Osteoblast (primary cell): ENCODE results near the gene DIAPH3. TPM values are rescaled to one million over a fixed set of nuclear protein-coding genes. Genes with fewer than 3 reads are reported as not detected.

Experiments
- DNase-seq: peaks from one replicate; pipeline ENCODE4 v3.0.0; 2011; ENCODE audit warnings: low spot score, mixed read lengths; ENCODE audit not compliant: insufficient read length; ENCODE audit errors: missing footprints
- H2AFZ ChIP-seq: 2 replicates; pipeline ENCODE4 v1.6.0; 2011; ENCODE audit warnings: mild to moderate bottlenecking, low read length
- H3K27ac ChIP-seq: 2 replicates; pipeline ENCODE4 v1.5.1; 2011; ENCODE audit warnings: mild to moderate bottlenecking, low read depth, low read length, moderate library complexity
- H3K27me3 ChIP-seq: 2 replicates; pipeline ENCODE4 v1.6.0; 2012; ENCODE audit warnings: mild to moderate bottlenecking, control low read depth, inconsistent platforms, low read length, moderate library complexity; ENCODE audit not compliant: insufficient read depth
- H3K36me3 ChIP-seq: 2 replicates; pipeline ENCODE4 v1.5.1; 2011; ENCODE audit warnings: mild to moderate bottlenecking, low read length, control low read depth, moderate library complexity; ENCODE audit not compliant: insufficient read depth
- H3K4me1 ChIP-seq: 2 replicates; pipeline ENCODE4 v1.5.1; 2011; ENCODE audit warnings: mild to moderate bottlenecking, low read length, control low read depth, moderate library complexity; ENCODE audit not compliant: insufficient read depth
- H3K4me2 ChIP-seq: 2 replicates; pipeline ENCODE4 v1.6.0; 2011; ENCODE audit warnings: mild to moderate bottlenecking, low read length; ENCODE audit not compliant: insufficient read depth
- H3K4me3 ChIP-seq: fragments of 200-600 bp; sonication (generic); 3 replicates; pipeline ENCODE4 v1.5.1; 2012; ENCODE audit warnings: mild to moderate bottlenecking, low read length, inconsistent platforms; ENCODE audit not compliant: insufficient read depth
- H3K79me2 ChIP-seq: 2 replicates; pipeline ENCODE4 v1.6.0; 2012; ENCODE audit warnings: mild to moderate bottlenecking, low read length, control low read depth, inconsistent platforms; ENCODE audit not compliant: insufficient read depth
- H3K9me3 ChIP-seq: 2 replicates; pipeline ENCODE4 v1.5.1; 2011; ENCODE audit warnings: low read depth, low read length, control low read depth
- H4K20me1 ChIP-seq: 2 replicates; pipeline ENCODE4 v1.6.0; 2012; ENCODE audit warnings: mild to moderate bottlenecking, low read length, control low read depth; ENCODE audit not compliant: insufficient read depth
- total RNA-seq: library from RNA; depleted of rRNA; stranded (reverse); fragments of >200 nt; gene quantifications from 2 replicates; pipeline ENCODE4 v1.2.3, GENCODE V29; 2012
- TF ChIP-seq, protein P1 (sequence below): IDR thresholded peaks from 2 replicates; pipeline ENCODE4 v1.5.1; 2011; ENCODE audit warnings: mild to moderate bottlenecking, low read depth, low read length, moderate library complexity; ENCODE audit errors: extremely low read depth

Gene DIAPH3
- total RNA-seq, 1 donor: 8.3 TPM

DNA sequence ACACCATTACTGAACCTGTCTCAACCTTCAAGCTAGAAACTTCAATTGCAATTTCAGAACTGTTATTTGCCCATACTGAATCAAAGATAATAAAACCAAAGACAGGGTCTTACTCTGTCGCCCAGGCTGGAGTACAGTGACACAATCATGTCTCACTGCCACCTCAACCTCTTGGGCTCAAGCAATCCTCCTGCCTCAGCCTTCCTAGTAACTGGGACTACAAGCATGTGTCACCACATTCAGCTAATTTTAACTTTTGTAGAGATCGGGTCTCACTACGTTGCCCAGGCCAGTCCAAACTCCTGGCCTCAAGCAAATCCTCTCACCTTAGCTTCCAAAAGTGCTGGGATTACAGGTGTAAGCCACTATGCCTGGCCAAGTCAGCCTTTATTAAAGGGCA, 143.4 kb downstream of the DIAPH3 start:
- no peak for DNase-seq

DNA sequence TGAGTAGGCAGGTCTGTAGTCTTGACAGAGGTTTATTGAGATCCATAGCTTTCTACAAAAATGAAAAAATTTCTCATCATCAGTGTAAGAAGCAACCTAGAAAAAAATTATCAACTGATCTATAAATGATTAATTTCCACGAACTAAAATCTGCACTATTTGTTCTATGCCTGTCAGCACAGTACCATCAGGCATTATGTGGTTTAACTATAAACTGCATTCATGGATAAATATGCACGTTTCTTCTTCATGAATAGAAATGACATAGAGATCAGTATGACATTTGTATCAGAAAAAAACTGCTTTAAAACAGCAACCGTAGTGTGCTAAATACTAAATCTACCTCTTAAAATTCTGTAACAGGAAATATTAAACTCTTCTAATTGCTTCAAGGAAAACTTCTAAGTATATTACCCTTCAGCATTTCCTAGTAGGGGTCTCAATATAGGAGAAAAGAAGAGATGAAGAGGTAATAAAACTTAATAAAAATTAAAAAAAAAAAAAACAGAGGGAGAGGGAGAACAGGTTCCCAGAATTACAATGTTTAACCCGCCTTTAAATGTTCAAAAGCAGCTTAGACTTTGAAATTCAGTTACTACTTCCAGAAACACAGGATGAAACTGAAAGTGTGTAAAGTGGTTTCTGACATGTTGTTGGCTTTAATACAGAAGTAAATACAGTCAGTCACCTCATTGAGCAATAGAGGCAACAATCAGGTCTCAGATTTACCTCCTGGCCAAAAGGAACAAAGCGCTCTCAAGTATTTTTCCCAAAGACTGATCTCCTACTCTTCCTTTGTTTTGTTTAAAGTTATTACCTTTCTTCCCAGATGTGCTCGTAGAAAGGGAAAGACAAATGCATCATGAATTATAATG, 144.4 kb downstream of the DIAPH3 start:
- Histone ChIP-seq H2AFZ (peak overlapping the region; percentile 8), H3K27ac (peak overlapping the region; percentile 14), H3K79me2 (peaks cover 8% of the 10 kb centered on the region), H3K9me3 (no peaks in the 10 kb centered on the region), H3K36me3 (no peaks in the 10 kb centered on the region), H3K4me3 (peak overlapping the region; percentile 26), H3K4me1 (peaks cover 6% of the 10 kb centered on the region), H3K27me3 (no peaks in the 10 kb centered on the region), H3K4me2 (peak overlapping the region; percentile 73), H4K20me1 (no peaks in the 10 kb centered on the region)
- peak; percentile 32 for DNase-seq
- TF ChIP-seq, protein P1, sequence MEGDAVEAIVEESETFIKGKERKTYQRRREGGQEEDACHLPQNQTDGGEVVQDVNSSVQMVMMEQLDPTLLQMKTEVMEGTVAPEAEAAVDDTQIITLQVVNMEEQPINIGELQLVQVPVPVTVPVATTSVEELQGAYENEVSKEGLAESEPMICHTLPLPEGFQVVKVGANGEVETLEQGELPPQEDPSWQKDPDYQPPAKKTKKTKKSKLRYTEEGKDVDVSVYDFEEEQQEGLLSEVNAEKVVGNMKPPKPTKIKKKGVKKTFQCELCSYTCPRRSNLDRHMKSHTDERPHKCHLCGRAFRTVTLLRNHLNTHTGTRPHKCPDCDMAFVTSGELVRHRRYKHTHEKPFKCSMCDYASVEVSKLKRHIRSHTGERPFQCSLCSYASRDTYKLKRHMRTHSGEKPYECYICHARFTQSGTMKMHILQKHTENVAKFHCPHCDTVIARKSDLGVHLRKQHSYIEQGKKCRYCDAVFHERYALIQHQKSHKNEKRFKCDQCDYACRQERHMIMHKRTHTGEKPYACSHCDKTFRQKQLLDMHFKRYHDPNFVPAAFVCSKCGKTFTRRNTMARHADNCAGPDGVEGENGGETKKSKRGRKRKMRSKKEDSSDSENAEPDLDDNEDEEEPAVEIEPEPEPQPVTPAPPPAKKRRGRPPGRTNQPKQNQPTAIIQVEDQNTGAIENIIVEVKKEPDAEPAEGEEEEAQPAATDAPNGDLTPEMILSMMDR: no peak

More for the DNA sequence above, 143.4 kb downstream of the DIAPH3 start:
- H3K27me3 ChIP-seq: no peaks in the 10 kb centered on the region
- peak overlapping the region; percentile 73 for H3K4me2 ChIP-seq
- H3K36me3 ChIP-seq: no peaks in the 10 kb centered on the region
- no peak overlapping the region for H2AFZ ChIP-seq
- H3K9me3 ChIP-seq: no peaks in the 10 kb centered on the region
- H3K79me2 ChIP-seq: peaks cover 8% of the 10 kb centered on the region
- TF ChIP-seq, protein P1: no peak
- no peaks in the 10 kb centered on the region for H4K20me1 ChIP-seq
- no peak overlapping the region for H3K27ac ChIP-seq
- H3K4me1 ChIP-seq: peaks cover 6% of the 10 kb centered on the region
- H3K4me3 ChIP-seq: no peak overlapping the region

DNA sequence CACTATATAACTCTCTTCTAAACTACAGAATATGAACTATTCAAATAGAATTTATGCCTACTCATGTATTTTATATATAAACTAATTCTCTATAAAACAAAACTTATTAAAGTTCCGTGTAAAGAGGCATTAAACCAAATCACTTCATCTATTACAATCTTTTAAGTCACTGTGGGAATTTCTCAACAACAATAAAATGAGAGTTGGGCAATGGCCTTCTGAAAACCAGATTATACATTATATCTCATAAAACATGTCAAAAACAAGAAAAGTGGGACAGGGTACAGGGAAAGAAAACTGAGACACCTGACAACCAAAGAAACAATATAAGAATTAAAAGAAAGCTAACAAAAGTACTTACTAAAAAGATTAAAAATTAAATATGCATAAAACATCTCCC, 145.2 kb downstream of the DIAPH3 start:
- Histone ChIP-seq H3K4me1 (peaks cover 6% of the 10 kb centered on the region), H4K20me1 (no peaks in the 10 kb centered on the region), H3K36me3 (no peaks in the 10 kb centered on the region), H3K27ac (no peak overlapping the region), H3K27me3 (no peaks in the 10 kb centered on the region), H3K9me3 (no peaks in the 10 kb centered on the region), H2AFZ (no peak overlapping the region), H3K79me2 (peaks cover 8% of the 10 kb centered on the region), H3K4me2 (no peak overlapping the region), H3K4me3 (no peak overlapping the region)
- DNase-seq: no peak
- TF ChIP-seq, protein P1: no peak

DNA sequence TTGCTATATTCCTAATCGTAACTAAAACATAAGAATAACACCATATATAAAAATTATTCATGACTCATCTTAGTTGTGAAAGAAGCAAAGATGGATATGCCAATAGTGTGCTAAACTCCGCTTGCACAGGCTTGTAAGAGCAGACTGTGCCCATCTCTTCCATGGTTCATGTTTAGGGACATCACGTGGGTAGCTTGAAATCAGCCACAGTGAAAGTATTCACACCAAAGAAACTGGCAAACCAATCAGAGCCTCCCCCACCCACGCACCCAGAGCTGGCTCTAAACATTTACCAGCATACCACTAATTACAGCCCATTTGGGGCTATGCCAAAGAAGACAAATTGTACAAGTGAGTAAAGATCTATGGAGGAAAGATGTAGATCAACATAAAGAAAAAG, 147.5 kb downstream of the DIAPH3 start:
- TF ChIP-seq, protein P1: no peak
- DNase-seq: no peak
- H3K4me2 ChIP-seq: no peak overlapping the region

More for the DNA sequence above, 147.5 kb downstream of the DIAPH3 start:
- Histone ChIP-seq H3K27me3 (no peaks in the 10 kb centered on the region), H3K36me3 (no peaks in the 10 kb centered on the region), H3K27ac (no peak overlapping the region), H3K4me3 (no peak overlapping the region), H4K20me1 (no peaks in the 10 kb centered on the region), H2AFZ (no peak overlapping the region), H3K4me1 (peaks cover 6% of the 10 kb centered on the region), H3K79me2 (peaks cover 8% of the 10 kb centered on the region), H3K9me3 (no peaks in the 10 kb centered on the region)
